ENCODE measurements around the gene SLC29A1.
A peak's percentile ranks its signal among the peaks of the same experiment; 100 is the strongest.

The SLC29A1 gene

GRCh38 chr6:44268095-44268628 is 44.8 kb downstream of the SLC29A1 start:
- peak; percentile 82 for DNase-seq (ENCODE audit: low spot score)

GRCh38 chr6:44269178-44269920 is 46.0 kb downstream of the SLC29A1 start:
- no peak for DNase-seq (ENCODE audit: low spot score)

- no peak for DNase-seq (ENCODE audit: low spot score)
Measured at GRCh38 chr6:44269921-44270525, 46.6 kb downstream of the SLC29A1 start, which contains the start of gene TMEM151B. Gene TMEM151B (plus strand): TSS chr6:44270450. CDS start chr6:44270743, 293 bp downstream.

GRCh38 chr6:44270526-44271405 is 47.4 kb downstream of the SLC29A1 start:
- DNase-seq (ENCODE audit: low spot score), result peak; percentile 73

- DNase-seq (ENCODE audit: low spot score), result no peak
Measured at GRCh38 chr6:44271406-44271723, 48.0 kb downstream of the SLC29A1 start.

- no peak for DNase-seq (ENCODE audit: low spot score)
Measured at GRCh38 chr6:44271914-44272313, 48.5 kb downstream of the SLC29A1 start.

- DNase-seq (ENCODE audit: low spot score), result no peak
Measured at GRCh38 chr6:44272529-44272928, 49.1 kb downstream of the SLC29A1 start.

- DNase-seq (ENCODE audit: low spot score), result no peak
Measured at GRCh38 chr6:44272999-44273566, 49.7 kb downstream of the SLC29A1 start.

GRCh38 chr6:44273617-44274016 is 50.2 kb downstream of the SLC29A1 start:
- DNase-seq (ENCODE audit: low spot score), result no peak

- no peak for DNase-seq (ENCODE audit: low spot score)
Measured at GRCh38 chr6:44275271-44275748, 51.9 kb downstream of the SLC29A1 start.

GRCh38 chr6:44275749-44276648 is 52.6 kb downstream of the SLC29A1 start:
- no peak for DNase-seq (ENCODE audit: low spot score)

- DNase-seq (ENCODE audit: low spot score), result no peak
Measured at GRCh38 chr6:44276667-44277640, 53.6 kb downstream of the SLC29A1 start.

- DNase-seq (ENCODE audit: low spot score), result no peak
Measured at GRCh38 chr6:44277763-44278162, 54.4 kb downstream of the SLC29A1 start.

- DNase-seq (ENCODE audit: low spot score), result no peak
Measured at GRCh38 chr6:44278315-44278714, 54.9 kb downstream of the SLC29A1 start.

- DNase-seq (ENCODE audit: low spot score), result no peak
Measured at GRCh38 chr6:44278774-44279697, 55.6 kb downstream of the SLC29A1 start.

Data from D341Med (cell line).